K562 (cell line): ENCODE data around the gene CPZ.

ENCODE experiments used
- HDAC2 ChIP-seq: fragments of 450-650 bp; IDR thresholded peaks from 2 replicates; pipeline ENCODE4 v1.6.1; 2016; ENCODE audit warnings: mild to moderate bottlenecking
- POLR2A ChIP-seq: fragments of 450-650 bp; conservative IDR thresholded peaks from 2 replicates; pipeline ENCODE4 v1.6.1; 2016
- RBM39 ChIP-seq: fragments of 200-400 bp; formaldehyde crosslinking; optimal IDR thresholded peaks from 2 replicates; pipeline ENCODE3; 2018; ENCODE audit warnings: low read depth, low read length
- ZKSCAN1 ChIP-seq: fragments of 150-350 bp; IDR thresholded peaks from 2 replicates; pipeline ENCODE4 v1.6.1; 2016; ENCODE audit warnings: low read depth, low read length
- ZNF224 ChIP-seq: sonication (generic); formaldehyde crosslinking; IDR thresholded peaks from 2 replicates; pipeline ENCODE4 v1.8.0; 2022; ENCODE audit warnings: mild to moderate bottlenecking, missing genetic modification reagents
- ZNF282 ChIP-seq: sonication (generic); formaldehyde crosslinking; IDR thresholded peaks from 2 replicates; pipeline ENCODE4 v1.8.1; 2023; ENCODE audit warnings: missing genetic modification reagents
- TF ChIP-seq, protein P1 (sequence below), 2 experiments: fragments of 200-800 bp in 1 of 2; sonication (Bioruptor generic) in 1 of 2; sonication (generic) in 1 of 2; formaldehyde crosslinking in 1 of 2; IDR thresholded peaks in 1 of 2; conservative IDR thresholded peaks in 1 of 2; 2 replicates each; pipeline versions ENCODE4 v1.5.0 to v1.6.1; 2016 to 2020; ENCODE audit warnings: missing compliant biosample characterization in 1 of 2, missing genetic modification characterization in 1 of 2, missing genetic modification reagents in 1 of 2

DNA sequence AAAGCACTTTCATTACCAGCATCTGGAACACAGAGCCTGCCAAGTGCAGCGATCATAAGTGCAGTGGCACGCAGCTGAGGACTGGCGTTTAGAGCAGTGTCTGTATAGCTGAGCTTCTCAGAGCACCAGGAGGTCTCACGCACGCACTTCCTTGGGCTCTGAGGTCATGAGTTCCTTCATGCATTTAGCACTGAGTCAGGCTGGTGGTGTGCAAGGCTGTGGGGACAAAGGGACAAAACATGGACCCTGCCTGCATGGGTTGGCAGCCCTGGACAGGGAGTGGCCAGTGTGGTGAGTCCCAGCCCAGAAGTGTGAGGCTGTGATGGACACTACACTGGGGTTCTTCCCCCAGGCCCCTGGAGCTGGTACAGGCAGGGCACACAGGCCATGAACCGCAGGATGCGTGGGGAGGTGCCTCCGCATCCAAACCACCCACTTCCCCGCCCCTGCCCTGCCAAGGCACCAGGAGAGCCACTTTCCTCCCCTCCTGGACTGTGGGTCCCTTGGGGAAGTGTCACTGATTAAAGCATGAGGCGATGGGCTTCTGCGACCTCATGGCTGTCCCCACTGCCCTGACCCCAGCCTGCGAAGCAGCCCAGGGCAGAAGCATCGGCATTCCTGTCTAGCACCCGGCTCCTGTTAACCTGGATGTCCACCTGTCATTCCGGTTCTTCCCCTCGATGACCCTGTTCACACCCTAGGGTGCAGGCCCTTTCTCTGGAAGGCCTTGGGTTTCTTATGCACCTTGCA lies 49.6 kb upstream of the CPZ start:
- no peak for TF ChIP-seq HDAC2
- no peak for TF ChIP-seq ZKSCAN1
- TF ChIP-seq ZNF224: no peak
- no peak for TF ChIP-seq POLR2A
- TF ChIP-seq ZNF282: no peak
- TF ChIP-seq RBM39: no peak
- TF ChIP-seq, protein P1, sequence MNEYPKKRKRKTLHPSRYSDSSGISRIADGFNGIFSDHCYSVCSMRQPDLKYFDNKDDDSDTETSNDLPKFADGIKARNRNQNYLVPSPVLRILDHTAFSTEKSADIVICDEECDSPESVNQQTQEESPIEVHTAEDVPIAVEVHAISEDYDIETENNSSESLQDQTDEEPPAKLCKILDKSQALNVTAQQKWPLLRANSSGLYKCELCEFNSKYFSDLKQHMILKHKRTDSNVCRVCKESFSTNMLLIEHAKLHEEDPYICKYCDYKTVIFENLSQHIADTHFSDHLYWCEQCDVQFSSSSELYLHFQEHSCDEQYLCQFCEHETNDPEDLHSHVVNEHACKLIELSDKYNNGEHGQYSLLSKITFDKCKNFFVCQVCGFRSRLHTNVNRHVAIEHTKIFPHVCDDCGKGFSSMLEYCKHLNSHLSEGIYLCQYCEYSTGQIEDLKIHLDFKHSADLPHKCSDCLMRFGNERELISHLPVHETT (CRISPR knock-in tag; conservative IDR thresholded peaks at IDR 0.05 in 1 of 2, IDR thresholded peaks at IDR 0.05 in 1 of 2): no peak
